AG09309 (cell line): ENCODE measurements around the gene COL20A1.

Experiments used
- DNase-seq: peaks from one replicate; pipeline ENCODE4 v3.0.0-alpha.2; 2010; ENCODE audit warnings: low read depth
- H3K4me3 ChIP-seq: 2 replicates; pipeline ENCODE4 v1.5.1; 2011; ENCODE audit warnings: mild to moderate bottlenecking, low read depth, low read length, moderate library complexity; ENCODE audit not compliant: control insufficient read depth
- TF ChIP-seq, protein P1 (sequence below): IDR thresholded peaks from 2 replicates; pipeline ENCODE4 v1.5.1; 2011; ENCODE audit warnings: mild to moderate bottlenecking, low read depth, low read length, inconsistent platforms; ENCODE audit not compliant: insufficient read depth, control insufficient read depth; ENCODE audit errors: missing control alignments

The COL20A1 gene

DNA sequence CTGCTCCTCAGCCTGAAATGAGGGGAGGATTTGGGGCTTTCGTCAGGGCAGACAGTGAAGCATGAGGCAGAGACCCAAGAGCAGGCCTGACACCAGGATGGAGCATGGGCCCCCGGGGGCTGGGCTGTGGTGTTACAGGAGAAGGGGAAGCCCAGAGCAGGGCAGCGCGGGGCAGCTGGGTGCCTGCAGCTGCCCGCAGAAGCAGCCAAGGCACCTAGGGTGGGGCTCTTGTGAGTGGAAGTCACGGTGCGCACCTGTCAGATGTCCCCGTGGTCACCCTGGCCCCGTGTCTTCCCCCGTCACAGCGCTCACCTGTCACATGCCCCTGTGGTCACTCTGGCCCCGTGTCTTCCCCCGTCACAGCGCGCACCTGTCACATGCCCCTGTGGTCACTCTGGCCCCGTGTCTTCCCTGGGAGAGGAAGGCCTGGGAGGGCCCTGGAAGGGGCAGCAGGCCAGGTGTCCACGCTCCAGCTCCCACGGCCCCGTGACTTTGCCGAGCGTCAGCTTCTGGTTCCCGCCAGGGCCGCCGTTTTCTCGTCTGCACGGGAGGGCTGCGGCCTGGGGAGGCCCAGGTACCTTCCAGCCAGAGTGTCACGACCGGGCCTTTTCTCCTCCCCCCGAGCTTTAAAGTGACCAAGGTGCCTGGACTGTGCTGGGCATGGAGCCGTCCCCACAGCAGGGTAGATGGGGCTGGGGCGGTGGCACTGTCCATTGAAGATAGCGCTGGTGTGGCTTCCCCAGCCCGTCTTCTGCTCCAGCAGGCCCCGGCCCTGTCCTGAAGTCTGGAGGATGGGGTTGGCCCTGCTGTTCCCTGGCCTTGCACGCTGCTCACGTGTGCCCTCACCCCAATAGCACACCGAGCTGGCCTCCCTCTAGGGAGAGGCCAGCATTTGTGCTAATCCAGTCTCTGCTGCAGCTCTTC lies 11.0 kb upstream of the COL20A1 start:
- no peak for DNase-seq
- TF ChIP-seq, protein P1, sequence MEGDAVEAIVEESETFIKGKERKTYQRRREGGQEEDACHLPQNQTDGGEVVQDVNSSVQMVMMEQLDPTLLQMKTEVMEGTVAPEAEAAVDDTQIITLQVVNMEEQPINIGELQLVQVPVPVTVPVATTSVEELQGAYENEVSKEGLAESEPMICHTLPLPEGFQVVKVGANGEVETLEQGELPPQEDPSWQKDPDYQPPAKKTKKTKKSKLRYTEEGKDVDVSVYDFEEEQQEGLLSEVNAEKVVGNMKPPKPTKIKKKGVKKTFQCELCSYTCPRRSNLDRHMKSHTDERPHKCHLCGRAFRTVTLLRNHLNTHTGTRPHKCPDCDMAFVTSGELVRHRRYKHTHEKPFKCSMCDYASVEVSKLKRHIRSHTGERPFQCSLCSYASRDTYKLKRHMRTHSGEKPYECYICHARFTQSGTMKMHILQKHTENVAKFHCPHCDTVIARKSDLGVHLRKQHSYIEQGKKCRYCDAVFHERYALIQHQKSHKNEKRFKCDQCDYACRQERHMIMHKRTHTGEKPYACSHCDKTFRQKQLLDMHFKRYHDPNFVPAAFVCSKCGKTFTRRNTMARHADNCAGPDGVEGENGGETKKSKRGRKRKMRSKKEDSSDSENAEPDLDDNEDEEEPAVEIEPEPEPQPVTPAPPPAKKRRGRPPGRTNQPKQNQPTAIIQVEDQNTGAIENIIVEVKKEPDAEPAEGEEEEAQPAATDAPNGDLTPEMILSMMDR = no peak
- no peak overlapping the region for H3K4me3 ChIP-seq

DNA sequence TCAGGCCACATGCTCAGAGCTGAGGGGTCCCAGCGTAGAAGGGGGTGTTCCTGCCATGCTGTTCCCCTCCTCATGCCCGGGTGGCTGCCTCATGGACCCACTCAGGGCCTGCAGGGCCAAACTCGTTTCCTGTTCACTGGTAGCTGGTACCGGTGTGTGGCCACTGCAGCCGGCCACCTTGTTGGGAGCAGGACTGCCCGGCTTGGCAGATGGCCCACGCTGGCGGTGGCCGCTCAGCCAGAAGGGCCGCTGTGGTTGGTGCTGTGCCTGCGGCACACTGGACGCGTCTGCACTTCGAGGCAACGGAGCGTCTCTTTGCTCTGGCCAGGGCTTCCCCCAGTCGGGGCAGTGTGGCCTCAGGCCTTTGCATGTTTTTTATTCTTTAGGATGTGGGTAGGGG lies 10.0 kb upstream of the COL20A1 start:
- H3K4me3 ChIP-seq = no peak overlapping the region
- TF ChIP-seq, protein P1 = no peak

DNA sequence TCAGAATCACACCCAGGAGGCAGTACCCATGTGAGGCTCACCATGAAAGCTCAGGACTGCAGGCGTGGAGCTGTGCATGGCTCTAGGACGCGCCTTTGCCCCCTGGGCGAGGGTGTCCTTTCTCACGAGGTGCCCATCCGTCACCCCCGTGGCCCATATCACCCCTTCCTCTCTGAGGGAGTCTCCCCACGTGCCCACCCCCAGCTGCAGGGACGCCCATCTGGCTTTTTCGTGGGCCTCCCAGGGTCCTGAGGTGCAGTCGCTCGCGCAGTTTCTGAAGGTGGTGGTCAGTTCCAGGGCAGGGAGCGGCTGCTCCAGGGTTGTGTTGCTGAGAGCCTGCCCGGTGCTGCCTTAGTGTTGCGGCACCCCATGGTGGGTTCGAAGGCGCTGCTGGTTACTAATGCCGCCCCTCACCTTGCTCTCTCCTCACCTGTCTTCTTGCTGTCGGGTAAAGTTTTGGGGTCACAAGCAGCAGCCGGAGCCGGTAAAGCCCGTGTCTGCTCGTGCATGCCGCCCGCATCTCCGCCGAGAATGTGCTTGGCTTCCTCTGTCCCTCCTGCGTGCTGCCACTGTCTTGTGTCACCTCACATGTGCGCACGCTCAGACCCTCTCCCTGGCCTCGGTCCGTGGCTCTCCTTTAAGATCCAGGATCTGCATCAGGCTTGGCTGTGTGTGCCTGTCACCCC lies 9.4 kb upstream of the COL20A1 start:
- TF ChIP-seq, protein P1 = no peak
- DNase-seq = no peak
- no peak overlapping the region for H3K4me3 ChIP-seq

More for the DNA sequence above, 10.0 kb upstream of the COL20A1 start:
- DNase-seq = no peak

DNA sequence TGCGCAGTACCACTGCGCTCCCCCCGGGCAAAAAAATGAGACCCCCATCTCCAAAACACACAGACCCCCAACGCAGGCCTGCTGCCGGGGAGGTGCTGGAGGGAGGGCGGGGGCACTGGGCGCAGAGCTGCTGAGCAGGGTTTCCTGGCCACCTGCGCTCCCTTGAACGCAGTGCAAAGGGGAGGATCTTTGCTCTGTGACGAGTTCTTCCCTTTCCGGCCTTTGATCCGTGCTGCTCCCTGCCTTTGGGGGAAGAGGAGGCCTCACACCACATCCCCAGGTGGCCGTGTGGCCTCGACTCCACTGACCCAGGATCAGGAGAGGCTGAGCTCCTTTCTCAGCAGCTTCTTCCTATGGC lies 8.9 kb upstream of the COL20A1 start:
- TF ChIP-seq, protein P1 = no peak
- DNase-seq = no peak
- H3K4me3 ChIP-seq = no peak overlapping the region

DNA sequence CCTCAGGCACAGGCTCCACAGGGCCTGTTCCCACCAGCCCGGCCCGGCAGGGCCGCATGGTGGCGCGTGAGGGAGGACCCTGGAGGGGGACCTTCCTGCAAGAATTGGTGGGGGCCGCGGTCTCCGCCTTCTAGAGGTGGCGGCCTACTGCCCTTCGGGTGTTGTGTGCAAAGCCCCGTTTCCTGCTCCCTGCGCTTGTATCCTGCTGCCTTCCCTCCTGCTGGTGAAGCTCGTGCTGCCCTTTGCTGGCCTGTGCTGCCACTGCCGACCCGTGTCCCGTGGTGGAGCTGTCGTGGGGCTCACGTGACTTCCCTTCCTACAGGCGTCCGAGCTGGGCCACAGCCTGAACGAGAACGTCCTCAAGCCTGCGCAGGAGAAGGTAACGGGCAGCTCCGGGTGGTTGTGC lies 8.4 kb upstream of the COL20A1 start:
- TF ChIP-seq, protein P1 = no peak
- DNase-seq = no peak
- no peak overlapping the region for H3K4me3 ChIP-seq

DNA sequence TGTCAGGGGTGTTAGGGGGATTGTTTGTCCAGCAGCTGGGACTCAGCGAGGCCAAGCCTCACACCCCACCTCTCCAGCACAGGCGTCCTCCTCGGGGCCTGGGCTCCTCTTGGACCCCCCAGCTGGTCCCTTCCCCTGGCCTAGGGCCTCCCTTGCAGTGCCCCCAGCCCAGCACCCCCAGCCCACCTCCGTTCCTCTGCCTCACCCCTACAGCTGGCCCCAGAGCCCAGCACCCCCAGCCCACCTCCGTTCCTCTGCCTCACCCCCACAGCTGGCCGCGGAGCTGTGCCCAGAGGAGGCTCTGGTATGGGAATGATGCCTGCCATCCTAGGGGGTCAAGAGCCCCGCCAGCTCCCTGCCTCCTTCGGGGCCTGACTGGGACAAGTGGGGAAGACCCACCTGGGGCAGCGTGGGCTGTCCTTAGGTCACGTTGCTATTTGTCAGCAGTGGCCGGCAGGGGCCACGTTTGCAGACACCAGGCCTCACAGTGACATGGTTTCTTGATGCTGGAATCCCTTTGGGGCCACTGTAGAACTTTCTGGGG lies 7.9 kb upstream of the COL20A1 start:
- TF ChIP-seq, protein P1 = no peak
- no peak overlapping the region for H3K4me3 ChIP-seq

More for the DNA sequence above, 7.9 kb upstream of the COL20A1 start:
- DNase-seq = no peak
